ENCODE data around the gene TMEM259. TPM values are rescaled to one million over a fixed set of nuclear protein-coding genes. Genes with fewer than 3 reads are reported as not detected.

TMEM259 gene
- total RNA-seq, 4 donors from 2014 or later = 98.5 to 150 (median 124) TPM

DNA sequence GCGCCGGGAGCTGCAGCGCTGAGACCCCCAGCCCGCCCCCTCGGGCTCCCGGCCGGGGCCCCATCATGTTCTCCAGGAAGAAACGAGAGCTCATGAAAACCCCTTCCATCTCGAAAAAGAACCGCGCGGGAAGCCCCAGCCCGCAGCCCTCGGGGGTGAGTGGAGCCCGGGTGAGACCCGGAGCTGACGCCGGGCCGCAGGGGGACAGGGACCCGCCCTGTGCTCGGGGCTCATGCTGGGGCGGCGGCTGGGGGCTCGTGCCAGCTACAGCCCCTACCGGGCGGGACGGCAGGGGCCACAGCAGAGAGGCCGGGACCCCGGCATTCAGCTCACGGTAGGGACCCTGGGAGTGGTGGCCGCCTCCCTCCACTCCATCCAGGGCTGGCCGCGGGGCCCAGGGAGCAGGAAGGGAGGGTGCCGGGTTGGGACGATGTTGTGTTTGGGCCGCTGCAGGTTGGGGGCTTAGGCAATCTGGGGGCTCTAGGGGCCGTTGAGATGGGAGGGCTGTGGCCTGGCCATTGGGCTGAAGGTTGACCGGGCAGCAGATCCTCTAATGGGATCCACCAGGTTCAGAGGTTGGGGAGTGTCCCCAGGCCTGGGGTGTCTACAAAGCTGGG, 46.5 kb upstream of the TMEM259 start:
- no peaks in the 10 kb centered on the region for H3K36me3 ChIP-seq
- no peak for ATAC-seq
- no peaks in the 10 kb centered on the region for H3K9me3 ChIP-seq
- no peak for TF ChIP-seq POLR2A (IDR thresholded peaks at IDR 0.05)
- TF ChIP-seq, protein P1, sequence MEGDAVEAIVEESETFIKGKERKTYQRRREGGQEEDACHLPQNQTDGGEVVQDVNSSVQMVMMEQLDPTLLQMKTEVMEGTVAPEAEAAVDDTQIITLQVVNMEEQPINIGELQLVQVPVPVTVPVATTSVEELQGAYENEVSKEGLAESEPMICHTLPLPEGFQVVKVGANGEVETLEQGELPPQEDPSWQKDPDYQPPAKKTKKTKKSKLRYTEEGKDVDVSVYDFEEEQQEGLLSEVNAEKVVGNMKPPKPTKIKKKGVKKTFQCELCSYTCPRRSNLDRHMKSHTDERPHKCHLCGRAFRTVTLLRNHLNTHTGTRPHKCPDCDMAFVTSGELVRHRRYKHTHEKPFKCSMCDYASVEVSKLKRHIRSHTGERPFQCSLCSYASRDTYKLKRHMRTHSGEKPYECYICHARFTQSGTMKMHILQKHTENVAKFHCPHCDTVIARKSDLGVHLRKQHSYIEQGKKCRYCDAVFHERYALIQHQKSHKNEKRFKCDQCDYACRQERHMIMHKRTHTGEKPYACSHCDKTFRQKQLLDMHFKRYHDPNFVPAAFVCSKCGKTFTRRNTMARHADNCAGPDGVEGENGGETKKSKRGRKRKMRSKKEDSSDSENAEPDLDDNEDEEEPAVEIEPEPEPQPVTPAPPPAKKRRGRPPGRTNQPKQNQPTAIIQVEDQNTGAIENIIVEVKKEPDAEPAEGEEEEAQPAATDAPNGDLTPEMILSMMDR (IDR thresholded peaks at IDR 0.05 in 4 of 5, conservative IDR thresholded peaks at IDR 0.05 in 1 of 5) = no peak
- in situ Hi-C loops (cut with MboI; ENCODE audit: low sequenced_read_pairs in 4 of 4) (no loop called here), intact Hi-C loops (cut with DNase I; ENCODE audit: low total_unique reads) (no loop called here)
- no peak overlapping the region for H3K27ac ChIP-seq
- peaks cover 4 to 18% of the 10 kb centered on the region in 2 donors for H3K4me1 ChIP-seq
- H3K4me3 ChIP-seq = peak overlapping the region in 3 of 4 donors; percentile 27 to 34 (median 34)
- peaks cover 57 to 82% (median 68%) of the 10 kb centered on the region in 3 donors for H3K27me3 ChIP-seq
- no peak for DNase-seq

DNA sequence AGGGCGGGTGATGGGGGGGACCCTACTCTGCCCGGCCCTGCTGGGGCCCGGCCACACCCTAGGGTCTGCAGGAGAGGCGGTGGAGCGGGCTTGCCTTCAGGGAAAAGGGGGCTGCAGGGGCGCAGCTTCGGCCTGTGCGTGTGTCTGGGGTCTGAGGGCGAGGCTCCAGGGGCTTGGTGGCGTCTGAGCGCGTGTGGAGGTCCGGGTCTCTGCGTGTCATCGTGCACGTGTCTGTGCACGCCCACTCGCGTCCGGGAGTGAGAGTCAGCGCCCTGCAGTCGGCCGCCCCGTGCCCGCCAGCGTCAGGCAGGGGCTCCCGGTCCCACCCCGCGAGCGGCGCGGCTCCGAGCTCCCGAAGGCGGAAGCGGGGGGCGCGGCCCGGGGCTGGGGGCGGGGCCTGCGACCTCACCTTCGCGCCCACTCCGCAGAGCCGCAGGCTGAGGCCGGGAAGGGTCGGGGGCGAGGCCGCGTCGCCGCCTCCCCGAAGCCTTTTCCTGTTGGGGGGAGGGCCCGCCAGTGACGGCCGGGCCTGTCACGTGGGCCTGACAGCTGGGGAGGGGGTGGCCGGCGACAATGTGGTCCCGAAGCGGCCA, 45.9 kb upstream of the TMEM259 start, which contains the start of gene ARHGAP45:
ARHGAP45 (plus strand) TSS at position 420 of the 593 bp plus-strand sequence. CDS start 239 bp downstream, outside the sequence.
- peak in 1 of 2 donors; percentile 10 for TF ChIP-seq POLR2A (IDR thresholded peaks at IDR 0.05)
- TF ChIP-seq, protein P1 (IDR thresholded peaks at IDR 0.05 in 4 of 5, conservative IDR thresholded peaks at IDR 0.05 in 1 of 5) = no peak
- in situ Hi-C loops (cut with MboI; ENCODE audit: low sequenced_read_pairs in 4 of 4) = no loop called here
- DNase-seq (no peak), ATAC-seq (no peak)
- Histone ChIP-seq H3K27ac (no peak within 1 kb of the TSS), H3K4me3 (peak within 1 kb of the TSS in 3 of 4 donors; percentile 27 to 34 (median 34)), H3K36me3 (no peaks in the 10 kb centered on the region), H3K9me3 (no peaks in the 10 kb centered on the region), H3K4me1 (peaks cover 4 to 18% of the 10 kb centered on the region in 2 donors), H3K27me3 (peaks cover 51 to 76% (median 62%) of the 10 kb centered on the region in 3 donors)
- intact Hi-C loops (cut with DNase I; ENCODE audit: low total_unique reads) = no loop called here

DNA sequence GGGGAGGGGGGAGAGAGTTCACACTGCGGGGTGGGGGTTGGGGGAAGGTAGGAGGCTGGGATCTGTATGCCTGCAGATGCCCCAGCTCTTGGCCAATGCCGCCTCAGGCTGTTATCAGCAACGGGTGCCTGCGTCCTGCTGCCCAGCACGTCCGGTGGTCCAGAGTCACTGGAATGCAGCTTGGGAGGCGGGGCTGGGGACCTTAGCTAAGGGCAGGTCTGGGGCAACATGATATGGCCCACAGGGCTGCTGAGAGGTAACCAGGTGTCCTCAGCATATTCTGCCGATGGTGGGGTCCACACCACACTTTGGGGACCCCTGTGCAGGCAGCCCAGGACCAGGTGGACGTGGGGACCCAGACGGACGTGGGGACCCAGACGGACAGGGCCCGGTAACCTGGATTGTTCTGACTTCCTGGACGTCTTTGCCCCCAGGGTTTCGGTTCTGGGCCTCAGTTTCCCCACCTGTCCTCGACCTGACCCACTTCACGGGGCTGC, 45.4 kb upstream of the TMEM259 start:
- Histone ChIP-seq H3K27me3 (peaks cover 47 to 71% (median 58%) of the 10 kb centered on the region in 3 donors), H3K27ac (no peak overlapping the region), H3K36me3 (no peaks in the 10 kb centered on the region), H3K9me3 (no peaks in the 10 kb centered on the region), H3K4me3 (peak overlapping the region in 2 of 4 donors; percentile 34), H3K4me1 (peaks cover 4 to 18% of the 10 kb centered on the region in 2 donors)
- ATAC-seq (no peak), DNase-seq (no peak)
- intact Hi-C loops (cut with DNase I; ENCODE audit: low total_unique reads) = no loop called here
- in situ Hi-C loops (cut with MboI; ENCODE audit: low sequenced_read_pairs in 4 of 4) = no loop called here
- TF ChIP-seq, protein P1 (IDR thresholded peaks at IDR 0.05 in 4 of 5, conservative IDR thresholded peaks at IDR 0.05 in 1 of 5) = no peak
- TF ChIP-seq POLR2A (IDR thresholded peaks at IDR 0.05) = no peak

DNA sequence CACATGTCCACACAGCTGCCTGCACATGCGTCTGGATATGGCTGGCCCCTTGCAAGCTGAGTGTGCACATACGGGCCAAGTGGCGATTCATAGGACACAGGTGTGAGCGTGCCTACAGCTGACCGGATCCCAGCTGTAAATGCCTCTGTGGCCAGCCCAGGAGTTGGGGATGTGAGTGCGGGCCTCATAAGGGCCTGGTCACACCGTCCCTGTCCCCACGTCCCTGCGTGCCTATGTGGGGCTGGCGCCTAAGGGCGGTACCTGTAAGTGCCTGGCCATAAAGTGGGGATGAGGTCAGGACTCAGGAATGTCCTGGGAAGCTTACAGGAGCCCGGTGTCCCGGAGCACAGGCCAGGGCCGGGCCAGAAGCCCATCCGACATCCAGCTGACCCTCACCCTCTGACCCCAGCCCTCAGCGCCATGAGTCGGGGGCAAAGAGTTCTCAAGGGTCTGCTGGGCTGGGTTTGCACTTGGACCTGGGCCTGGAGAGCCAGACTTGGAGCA, 44.7 kb upstream of the TMEM259 start:
- H3K4me1 ChIP-seq = peaks cover 4 to 18% of the 10 kb centered on the region in 2 donors
- in situ Hi-C loops (cut with MboI; ENCODE audit: low sequenced_read_pairs in 4 of 4) (no loop called here), intact Hi-C loops (cut with DNase I; ENCODE audit: low total_unique reads) (no loop called here)
- no peak overlapping the region for H3K4me3 ChIP-seq
- DNase-seq (no peak), ATAC-seq (peak in 1 of 2 donors; percentile 13)
- H3K27ac ChIP-seq = no peak overlapping the region
- H3K9me3 ChIP-seq = no peaks in the 10 kb centered on the region
- TF ChIP-seq, protein P1 (IDR thresholded peaks at IDR 0.05 in 4 of 5, conservative IDR thresholded peaks at IDR 0.05 in 1 of 5) = no peak
- TF ChIP-seq POLR2A (IDR thresholded peaks at IDR 0.05) = no peak
- H3K27me3 ChIP-seq = peaks cover 41 to 66% (median 53%) of the 10 kb centered on the region in 3 donors
- H3K36me3 ChIP-seq = no peaks in the 10 kb centered on the region

Measured in gastrocnemius medialis (tissue), 4 donors.